Endodermal cell (in vitro differentiated cells): ENCODE data around the gene GRM7. TPM values are rescaled to one million over a fixed set of nuclear protein-coding genes. Genes with fewer than 3 reads are reported as not detected.

ENCODE experiments used
- DNase-seq: peaks from one replicate; pipeline ENCODE4 v3.0.0-alpha.2; 2017
- H3K27ac ChIP-seq: 2 replicates; pipeline ENCODE4 v1.5.1; 2013; ENCODE audit warnings: mild to moderate bottlenecking, low read depth, low read length, moderate library complexity
- H3K27me3 ChIP-seq: 2 replicates; pipeline ENCODE4 v1.6.1; 2013; ENCODE audit warnings: mild to moderate bottlenecking, low read length, moderate library complexity; ENCODE audit not compliant: insufficient read depth, control insufficient read depth, poor library complexity, severe bottlenecking
- H3K36me3 ChIP-seq: 2 replicates; pipeline ENCODE4 v1.7.0; 2013; ENCODE audit warnings: mild to moderate bottlenecking, low read length, moderate library complexity; ENCODE audit not compliant: control insufficient read depth, insufficient read depth
- H3K4me1 ChIP-seq: one replicate; pipeline ENCODE4 v1.7.0; 2013; ENCODE audit warnings: low read length; ENCODE audit not compliant: control insufficient read depth, insufficient read depth
- H3K4me3 ChIP-seq: 2 replicates; pipeline ENCODE4 v1.5.1; 2013; ENCODE audit warnings: mild to moderate bottlenecking, low read length, moderate library complexity
- H3K9ac ChIP-seq: 2 replicates; pipeline ENCODE4 v1.6.1; 2013; ENCODE audit warnings: mild to moderate bottlenecking, low read length, moderate library complexity; ENCODE audit not compliant: poor library complexity, severe bottlenecking; ENCODE audit errors: extremely low read depth
- H3K9me3 ChIP-seq: 2 replicates; pipeline ENCODE4 v1.6.1; 2013; ENCODE audit warnings: mild to moderate bottlenecking, low read length, moderate library complexity; ENCODE audit not compliant: control insufficient read depth
- H3K27ac Mint-ChIP-seq: 2 replicates; pipeline ENCODE4 v1.8.0; 2020; ENCODE audit warnings: mixed read lengths
- H3K27me3 Mint-ChIP-seq: 2 replicates; pipeline ENCODE4 v1.8.0; 2021; ENCODE audit warnings: mild to moderate bottlenecking, mixed read lengths; ENCODE audit not compliant: insufficient read depth
- H3K36me3 Mint-ChIP-seq: 2 replicates; pipeline ENCODE4 v1.8.0; 2020; ENCODE audit warnings: low read depth, mixed read lengths
- H3K4me1 Mint-ChIP-seq: 2 replicates; pipeline ENCODE4 v1.8.0; 2020; ENCODE audit warnings: mixed read lengths
- H3K4me3 Mint-ChIP-seq: 2 replicates; pipeline ENCODE4 v1.8.0; 2020; ENCODE audit warnings: mild to moderate bottlenecking, moderate library complexity, mixed read lengths
- H3K9me3 Mint-ChIP-seq: 2 replicates; pipeline ENCODE4 v1.8.0; 2020; ENCODE audit warnings: mild to moderate bottlenecking, mixed read lengths
- CTCF ChIP-seq: fragments of 200-600 bp; sonication (generic); conservative IDR thresholded peaks from 2 replicates; pipeline ENCODE4 v1.5.0; 2021; ENCODE audit warnings: antibody characterized with exemption, mild to moderate bottlenecking
- WGBS, 2 experiments: methylation state at CpG; one replicate each; pipeline versions ENCODE4 v1.1.5 to v1.1.7; 2013; ENCODE audit warnings: missing lambda C conversion rate in 2 of 2, mixed read lengths in 1 of 2; ENCODE audit not compliant: insufficient coverage in 1 of 2, insufficient read length in 1 of 2; 5-methylcytosine and 5-hydroxymethylcytosine counted together
- total RNA-seq, 2 donors: library from RNA; stranded (reverse); fragmentation: NEBNext Ultra II Directional in 1 of 2; extraction: Animal tissue kit (Norgen Biotek cat#: 25700) in 1 of 2; gene quantifications; 2 replicates in 1 of 2; 3 replicates in 1 of 2; pipeline ENCODE4 v1.2.1, GENCODE V29; 2021

Gene GRM7
- total RNA-seq, 2 donors from 2014 or later, result 0.11 to 0.73 TPM

- H3K36me3 ChIP-seq, result no peaks in the 10 kb centered on the region
- H3K27me3 Mint-ChIP-seq, result no peaks in the 10 kb centered on the region
- no peaks in the 10 kb centered on the region for H3K9me3 ChIP-seq
- no peaks in the 10 kb centered on the region for H3K9me3 Mint-ChIP-seq
- H3K27ac ChIP-seq, result no peak overlapping the region
- no peak overlapping the region for H3K27ac Mint-ChIP-seq
- 93 to 100% methylated on average over 2 to 6 of the region's 6 CpGs for WGBS, 2 experiments
- DNase-seq, result no peak
- H3K4me3 Mint-ChIP-seq, result no peak overlapping the region
- no peak overlapping the region for H3K4me3 ChIP-seq
- H3K9ac ChIP-seq, result no peak overlapping the region
- H3K4me1 ChIP-seq, result no peaks in the 10 kb centered on the region
- no peaks in the 10 kb centered on the region for H3K4me1 Mint-ChIP-seq
- H3K36me3 Mint-ChIP-seq, result no peaks in the 10 kb centered on the region
- no peaks in the 10 kb centered on the region for H3K27me3 ChIP-seq
- TF ChIP-seq CTCF, result no peak
These were observed 333.3 kb downstream of the GRM7 start for GRCh38 chr3:7194071-7194835.

- Histone ChIP-seq H3K4me3 (no peak overlapping the region), H3K4me1 (no peaks in the 10 kb centered on the region), H3K27me3 (no peaks in the 10 kb centered on the region), H3K9me3 (no peaks in the 10 kb centered on the region), H3K36me3 (no peaks in the 10 kb centered on the region), H3K27ac (no peak overlapping the region), H3K9ac (no peak overlapping the region)
- no peaks in the 10 kb centered on the region for H3K9me3 Mint-ChIP-seq
- no peaks in the 10 kb centered on the region for H3K27me3 Mint-ChIP-seq
- whole genome bisulfite sequencing, 2 experiments, result 94% methylated on average over 1 of the region's 1 CpG; no CpG with 5 or more reads in 1 of the 2 experiments
- H3K4me3 Mint-ChIP-seq, result no peak overlapping the region
- H3K4me1 Mint-ChIP-seq, result no peaks in the 10 kb centered on the region
- no peaks in the 10 kb centered on the region for H3K36me3 Mint-ChIP-seq
- TF ChIP-seq CTCF, result no peak
- DNase-seq, result no peak
- H3K27ac Mint-ChIP-seq, result no peak overlapping the region
These were observed 335.0 kb downstream of the GRM7 start for GRCh38 chr3:7195934-7196333.

GRCh38 chr3:7201784-7202183 is 340.9 kb downstream of the GRM7 start:
- Histone ChIP-seq H3K4me3 (no peak overlapping the region), H3K36me3 (no peaks in the 10 kb centered on the region), H3K27me3 (no peaks in the 10 kb centered on the region), H3K9me3 (no peaks in the 10 kb centered on the region), H3K9ac (no peak overlapping the region), H3K4me1 (no peaks in the 10 kb centered on the region), H3K27ac (no peak overlapping the region)
- DNase-seq, result no peak
- Mint-ChIP-seq H3K4me1 (peaks cover 7% of the 10 kb centered on the region), H3K9me3 (no peaks in the 10 kb centered on the region), H3K27me3 (no peaks in the 10 kb centered on the region), H3K27ac (no peak overlapping the region), H3K36me3 (no peaks in the 10 kb centered on the region), H3K4me3 (no peak overlapping the region)
- 87% methylated on average over 2 of the region's 2 CpGs; no CpG with 5 or more reads in 1 of the 2 experiments for WGBS, 2 experiments
- no peak for TF ChIP-seq CTCF
